ENCODE data around the gene GRHPR.

DNA sequence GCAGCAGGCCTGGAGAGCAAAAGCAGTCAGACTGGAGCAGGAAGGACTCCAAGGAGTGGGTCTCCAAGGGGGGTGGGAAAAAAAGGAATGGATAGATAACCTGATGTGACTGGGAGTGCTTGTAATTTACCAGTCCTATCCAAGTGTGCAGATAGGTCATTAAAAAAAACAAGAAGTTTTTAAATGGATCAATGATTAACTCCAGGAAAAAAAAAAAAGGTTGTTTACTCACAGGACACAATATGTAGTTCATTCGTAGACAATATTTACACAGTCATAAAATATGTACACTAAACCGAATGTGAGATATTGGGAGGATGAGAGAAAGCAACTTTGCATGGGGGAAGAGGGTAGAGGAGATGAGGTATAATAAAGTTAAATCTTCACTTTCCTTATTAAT lies 22.4 kb downstream of the GRHPR start:
- no peak for TF ChIP-seq POLR2A (IDR thresholded peaks at IDR 0.05)
- TF ChIP-seq, protein P1, sequence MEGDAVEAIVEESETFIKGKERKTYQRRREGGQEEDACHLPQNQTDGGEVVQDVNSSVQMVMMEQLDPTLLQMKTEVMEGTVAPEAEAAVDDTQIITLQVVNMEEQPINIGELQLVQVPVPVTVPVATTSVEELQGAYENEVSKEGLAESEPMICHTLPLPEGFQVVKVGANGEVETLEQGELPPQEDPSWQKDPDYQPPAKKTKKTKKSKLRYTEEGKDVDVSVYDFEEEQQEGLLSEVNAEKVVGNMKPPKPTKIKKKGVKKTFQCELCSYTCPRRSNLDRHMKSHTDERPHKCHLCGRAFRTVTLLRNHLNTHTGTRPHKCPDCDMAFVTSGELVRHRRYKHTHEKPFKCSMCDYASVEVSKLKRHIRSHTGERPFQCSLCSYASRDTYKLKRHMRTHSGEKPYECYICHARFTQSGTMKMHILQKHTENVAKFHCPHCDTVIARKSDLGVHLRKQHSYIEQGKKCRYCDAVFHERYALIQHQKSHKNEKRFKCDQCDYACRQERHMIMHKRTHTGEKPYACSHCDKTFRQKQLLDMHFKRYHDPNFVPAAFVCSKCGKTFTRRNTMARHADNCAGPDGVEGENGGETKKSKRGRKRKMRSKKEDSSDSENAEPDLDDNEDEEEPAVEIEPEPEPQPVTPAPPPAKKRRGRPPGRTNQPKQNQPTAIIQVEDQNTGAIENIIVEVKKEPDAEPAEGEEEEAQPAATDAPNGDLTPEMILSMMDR (IDR thresholded peaks at IDR 0.05): no peak
